Measurements from ENCODE around the gene SYNPO2. TPM values are rescaled to one million over a fixed set of nuclear protein-coding genes. Genes with fewer than 3 reads are reported as not detected.
A peak's percentile ranks its signal among the peaks of the same experiment; 100 is the strongest.
"Not testable (repeated sequence)": the region's sequence is repeated elsewhere in the genome, so short reads cannot be mapped to it uniquely, and the experiment has no call there.

SYNPO2 gene
- total RNA-seq, 4 donors from 2014 or later: 998 to 4,186 (median 1,764) TPM

GRCh38 chr4:119047059-119047458 is 158.4 kb downstream of the SYNPO2 start:
- Histone ChIP-seq H3K4me1 (peaks cover 32 to 43% of the 10 kb centered on the region in 2 donors), H3K4me3 (peak overlapping the region in 1 of 4 donors; percentile 7), H3K27ac (peak overlapping the region; percentile 94 to 98 (median 96))
- intact Hi-C loops (cut with DNase I; ENCODE audit: low total_unique reads): loop anchor here (1.0 to 10.0 kb wide), 4 partner anchors 58 to 578 kb away; partner anchors contain the start of genes PDE5A and USP53
- DNase-seq (peak; percentile 42 to 87), ATAC-seq (peak; percentile 45 to 68)
- not testable (repeated sequence) for H3K36me3 ChIP-seq, H3K27me3 ChIP-seq, H3K9me3 ChIP-seq
- peak; percentile 20 to 24 for TF ChIP-seq POLR2A (IDR thresholded peaks at IDR 0.05)
- in situ Hi-C loops (cut with MboI; ENCODE audit: low sequenced_read_pairs in 4 of 4): loop anchor here in 3 of 4 donors (10.0 to 25.0 kb wide), 4 partner anchors 88 to 248 kb away; partner anchors contain the start of genes USP53 (in 2 of the 3) and MYOZ2 (in 1 of the 3)

DNA sequence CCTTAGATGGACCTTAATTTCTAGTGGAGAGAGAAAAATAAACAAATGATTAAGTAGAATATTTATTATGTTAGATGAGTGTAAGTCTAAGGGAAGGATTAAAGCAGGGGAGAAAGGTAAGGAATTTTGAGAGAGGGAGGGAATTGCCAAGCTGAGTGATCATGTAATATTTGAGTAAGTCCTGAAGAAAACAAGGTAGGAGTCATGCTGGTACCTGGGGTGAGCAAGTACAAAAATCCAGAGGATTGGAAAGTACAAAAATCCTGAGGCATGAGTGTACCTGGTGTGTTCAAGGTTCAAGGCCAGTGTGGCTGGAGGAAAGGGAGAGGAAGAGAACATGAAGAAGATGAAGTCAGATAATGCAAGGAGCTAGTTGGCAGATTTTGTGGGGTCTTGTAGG is 159.8 kb downstream of the SYNPO2 start:
- no peak for ATAC-seq
- H3K4me1 ChIP-seq: peaks cover 31 to 35% of the 10 kb centered on the region in 2 donors
- no peaks in the 10 kb centered on the region for H3K36me3 ChIP-seq
- in situ Hi-C loops (cut with MboI; ENCODE audit: low sequenced_read_pairs in 4 of 4): loop anchor here in 3 of 4 donors (10.0 to 25.0 kb wide), 4 partner anchors 86 to 246 kb away; partner anchors contain the start of genes USP53 (in 2 of the 3) and MYOZ2 (in 1 of the 3)
- TF ChIP-seq POLR2A (IDR thresholded peaks at IDR 0.05) (no peak), CTCF (IDR thresholded peaks at IDR 0.05 in 4 of 5, conservative IDR thresholded peaks at IDR 0.05 in 1 of 5) (no peak)
- intact Hi-C loops (cut with DNase I; ENCODE audit: low total_unique reads): loop anchor here (5.0 to 10.0 kb wide), 2 partner anchors 306 to 576 kb away; partner anchors contain the start of gene PDE5A
- no peak for DNase-seq
- no peak overlapping the region for H3K4me3 ChIP-seq
- no peaks in the 10 kb centered on the region for H3K9me3 ChIP-seq
- H3K27ac ChIP-seq: peak overlapping the region; percentile 28 to 98 (median 96)
- H3K27me3 ChIP-seq: no peaks in the 10 kb centered on the region

DNA sequence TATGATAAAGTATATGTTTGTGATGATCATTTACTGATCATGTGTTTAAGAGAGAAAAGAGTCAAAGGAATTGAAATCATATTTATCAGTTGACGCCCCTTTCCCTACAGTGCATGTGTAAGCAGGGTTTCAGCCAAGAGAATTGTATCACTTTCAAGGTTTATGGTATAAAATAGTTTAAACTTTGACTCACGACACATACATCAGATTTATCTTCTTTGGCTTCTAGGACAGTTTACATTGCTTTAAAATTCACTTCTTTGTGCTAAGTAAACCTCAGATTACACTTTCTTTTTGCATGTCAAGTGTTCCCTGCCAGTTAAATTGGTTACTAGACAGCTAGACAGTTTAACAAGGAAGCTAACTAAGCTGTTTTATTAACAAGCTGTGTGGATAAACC is 160.7 kb downstream of the SYNPO2 start:
- no peaks in the 10 kb centered on the region for H3K27me3 ChIP-seq
- in situ Hi-C loops (cut with MboI; ENCODE audit: low sequenced_read_pairs in 4 of 4) (loop anchor here in 3 of 4 donors (10.0 to 25.0 kb wide), 4 partner anchors 85 to 245 kb away; partner anchors contain the start of genes USP53 (in 2 of the 3) and MYOZ2 (in 1 of the 3)), intact Hi-C loops (cut with DNase I; ENCODE audit: low total_unique reads) (loop anchor here (5.0 to 10.0 kb wide), 2 partner anchors 307 to 575 kb away; partner anchors contain the start of gene PDE5A)
- no peak for ATAC-seq
- H3K36me3 ChIP-seq: no peaks in the 10 kb centered on the region
- DNase-seq: no peak
- no peak overlapping the region for H3K4me3 ChIP-seq
- no peaks in the 10 kb centered on the region for H3K9me3 ChIP-seq
- H3K27ac ChIP-seq: peak overlapping the region in 2 of 4 donors; percentile 94 to 98
- peaks cover 27 to 28% of the 10 kb centered on the region in 2 donors for H3K4me1 ChIP-seq
- TF ChIP-seq POLR2A (IDR thresholded peaks at IDR 0.05) (no peak), CTCF (IDR thresholded peaks at IDR 0.05 in 4 of 5, conservative IDR thresholded peaks at IDR 0.05 in 1 of 5) (no peak)

DNA sequence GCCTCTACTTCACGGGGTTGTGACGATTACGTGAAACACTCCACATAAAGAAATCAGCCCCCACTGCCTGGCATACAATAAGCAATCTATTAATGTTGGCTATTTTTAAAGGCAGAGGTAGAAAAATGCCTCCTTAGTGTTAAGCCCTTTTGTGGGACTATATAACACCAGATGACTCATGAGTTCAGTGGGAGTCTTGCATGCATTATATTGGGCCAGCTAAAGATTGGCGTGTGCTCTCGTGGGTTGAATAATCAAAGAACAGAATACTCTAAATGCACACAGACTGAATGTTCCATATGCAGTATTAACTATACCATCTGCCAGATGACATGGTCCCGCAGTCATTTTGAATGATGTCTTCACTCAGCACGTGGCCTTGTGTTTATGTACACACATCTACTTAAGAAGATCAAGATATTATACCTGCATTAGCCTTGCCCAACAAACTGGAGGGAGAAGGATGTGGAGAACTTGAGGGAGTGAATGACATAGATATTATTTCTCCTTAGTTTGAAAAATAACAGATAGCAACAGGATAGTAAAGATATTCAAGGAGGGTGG is 162.0 kb downstream of the SYNPO2 start:
- H3K4me1 ChIP-seq: peaks cover 14 to 16% of the 10 kb centered on the region in 2 donors
- DNase-seq: no peak
- no peak for ATAC-seq

More for the DNA sequence above, 162.0 kb downstream of the SYNPO2 start:
- no peaks in the 10 kb centered on the region for H3K36me3 ChIP-seq
- intact Hi-C loops (cut with DNase I; ENCODE audit: low total_unique reads): no loop called here
- H3K27me3 ChIP-seq: no peaks in the 10 kb centered on the region
- in situ Hi-C loops (cut with MboI; ENCODE audit: low sequenced_read_pairs in 4 of 4): no loop called here
- H3K4me3 ChIP-seq: no peak overlapping the region
- TF ChIP-seq CTCF (IDR thresholded peaks at IDR 0.05 in 4 of 5, conservative IDR thresholded peaks at IDR 0.05 in 1 of 5): no peak
- no peak for TF ChIP-seq POLR2A (IDR thresholded peaks at IDR 0.05)
- no peak overlapping the region for H3K27ac ChIP-seq
- H3K9me3 ChIP-seq: no peaks in the 10 kb centered on the region

Data from gastrocnemius medialis (tissue), 4 donors.